Cerebellar cortex (tissue), 1 donor: Measurements from ENCODE around the gene BEGAIN.

Experiments
- DNase-seq: peaks from one replicate; pipeline ENCODE4 v3.0.0-alpha.2; 2015; ENCODE audit warnings: low spot score

Gene BEGAIN

DNA sequence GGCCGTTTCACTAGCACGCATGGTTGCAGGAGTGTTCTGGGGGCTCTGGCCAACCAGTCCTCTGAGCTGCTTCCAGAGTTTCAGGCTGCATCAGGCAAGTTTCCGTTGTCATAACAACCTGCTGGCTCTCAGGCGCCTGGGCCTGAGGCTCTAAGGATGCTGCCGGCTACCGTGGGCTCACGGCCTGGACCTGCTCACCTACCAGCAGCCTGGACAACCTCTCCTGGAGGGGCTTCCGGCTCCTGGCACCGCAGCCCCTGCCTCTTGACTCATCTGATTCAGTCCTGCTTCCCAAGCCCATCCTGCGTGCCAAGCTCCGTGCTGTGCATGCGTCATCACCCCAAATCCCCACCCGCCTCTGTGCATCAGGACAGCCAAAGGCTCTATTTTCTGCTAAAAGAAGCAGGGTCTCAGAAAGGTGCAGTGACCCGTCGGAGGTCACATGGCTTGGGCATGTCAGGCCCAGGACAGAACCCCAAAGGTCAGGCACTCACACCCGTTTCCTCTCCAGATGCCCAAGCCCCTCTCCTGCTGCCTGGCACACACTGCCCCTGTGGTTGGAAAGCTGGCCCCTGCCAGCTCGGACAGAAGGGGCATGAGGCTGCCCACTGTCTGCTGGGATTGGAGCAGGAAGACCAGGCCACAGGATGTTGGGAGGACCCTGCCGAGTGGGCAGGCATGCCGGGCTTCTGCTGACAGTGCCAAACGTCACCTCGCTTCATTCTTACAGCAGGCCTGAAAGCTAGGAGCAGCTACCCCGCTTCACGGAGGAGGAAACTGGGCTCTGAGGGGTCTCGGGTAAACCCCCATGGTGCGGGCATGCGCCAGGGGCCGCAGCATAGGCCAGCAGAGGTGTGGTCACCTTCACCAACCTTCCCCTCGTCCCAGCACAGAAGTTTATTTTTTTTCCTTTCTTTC is 5.7 kb downstream of the BEGAIN start:
- DNase-seq: peak; percentile 65

DNA sequence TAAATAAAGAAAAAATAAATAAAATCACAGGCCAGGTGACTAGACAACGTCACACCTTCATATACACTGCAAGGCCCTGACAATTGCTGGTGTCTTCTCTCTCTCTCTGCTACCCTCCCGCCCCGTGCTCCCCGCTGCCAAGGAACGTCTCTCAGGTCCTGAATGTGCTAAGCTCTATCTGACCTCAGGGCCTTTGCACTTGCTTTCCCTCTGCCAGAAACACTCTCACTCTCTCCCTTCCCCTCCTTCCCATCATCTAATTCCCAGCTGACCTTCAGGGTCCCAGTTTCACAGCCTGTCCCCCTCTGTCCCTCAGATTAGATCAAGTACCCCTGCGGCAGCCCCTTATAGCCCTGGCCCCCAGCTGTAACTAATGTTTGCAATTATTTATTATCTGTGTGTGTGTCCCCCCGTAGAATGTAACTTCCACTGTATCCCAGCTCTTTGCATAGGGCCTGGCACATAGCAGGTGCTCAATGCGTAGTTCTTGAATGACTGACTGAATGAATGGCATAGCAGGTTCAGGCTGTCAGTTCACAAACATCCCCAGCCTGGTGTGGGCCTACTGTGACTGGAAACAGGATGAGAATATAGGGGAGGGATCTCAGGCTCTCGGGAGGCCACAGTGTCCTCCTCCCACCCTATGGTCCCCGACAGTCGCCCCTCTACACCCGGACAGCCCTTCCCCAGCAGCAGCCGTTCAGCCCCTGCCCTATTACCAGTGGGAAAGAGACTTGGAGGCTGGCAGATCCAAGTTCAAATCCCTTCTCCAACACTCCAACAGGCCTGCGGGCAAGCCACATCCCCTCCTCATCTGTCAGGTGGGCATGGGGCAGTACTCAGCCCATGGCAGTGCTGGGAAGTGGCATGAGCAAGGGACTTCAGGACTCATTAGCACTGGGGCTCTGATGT is 6.6 kb downstream of the BEGAIN start:
- no peak for DNase-seq

DNA sequence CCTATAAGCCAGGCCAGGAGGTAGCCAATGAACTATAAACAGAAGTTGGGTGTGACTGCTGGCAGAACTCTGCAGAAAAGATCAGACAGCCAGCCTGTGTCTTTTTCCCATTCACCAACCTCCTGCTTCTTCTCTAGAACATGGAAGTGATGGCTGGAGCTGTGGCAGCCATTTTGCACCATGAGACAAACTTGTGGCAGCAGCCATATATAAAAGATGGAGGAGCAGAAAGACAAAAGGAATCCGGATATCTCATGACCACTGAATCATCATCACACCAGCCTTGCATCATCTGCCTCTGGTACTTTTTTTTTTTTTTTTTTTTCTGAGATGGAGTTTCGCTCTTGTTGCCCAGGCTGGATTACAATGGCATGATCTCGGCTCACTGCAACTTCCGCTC is 8.7 kb downstream of the BEGAIN start:
- DNase-seq: no peak

DNA sequence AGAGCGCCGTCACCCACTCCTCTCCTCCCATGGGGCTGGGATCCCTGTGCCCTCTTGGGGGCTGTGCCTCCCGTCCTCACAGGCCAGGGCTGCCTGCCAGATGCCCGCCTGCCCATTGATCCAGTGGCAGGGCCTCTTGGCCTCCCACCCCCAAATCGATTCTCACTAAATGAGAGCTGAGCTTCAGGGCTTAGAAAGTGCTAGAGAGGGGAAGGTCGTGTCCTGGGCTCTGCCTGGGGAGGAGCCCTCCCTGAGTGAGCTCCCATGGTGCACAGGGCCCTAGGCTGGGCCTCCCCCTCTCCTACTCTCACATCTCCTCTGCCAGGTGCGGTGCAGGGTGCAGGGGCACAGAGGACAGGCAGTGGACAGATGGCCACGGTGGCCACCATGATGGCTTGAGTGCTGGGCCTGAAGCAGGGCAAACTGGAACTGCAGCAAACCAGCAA is 9.2 kb downstream of the BEGAIN start:
- DNase-seq: no peak

GRCh38 chr14:100577321-100577985 is 9.8 kb downstream of the BEGAIN start:
- no peak for DNase-seq

GRCh38 chr14:100576091-100577085 is 10.8 kb downstream of the BEGAIN start:
- DNase-seq: no peak

- DNase-seq: no peak
These were observed 11.8 kb downstream of the BEGAIN start for GRCh38 chr14:100575266-100575995.

DNA sequence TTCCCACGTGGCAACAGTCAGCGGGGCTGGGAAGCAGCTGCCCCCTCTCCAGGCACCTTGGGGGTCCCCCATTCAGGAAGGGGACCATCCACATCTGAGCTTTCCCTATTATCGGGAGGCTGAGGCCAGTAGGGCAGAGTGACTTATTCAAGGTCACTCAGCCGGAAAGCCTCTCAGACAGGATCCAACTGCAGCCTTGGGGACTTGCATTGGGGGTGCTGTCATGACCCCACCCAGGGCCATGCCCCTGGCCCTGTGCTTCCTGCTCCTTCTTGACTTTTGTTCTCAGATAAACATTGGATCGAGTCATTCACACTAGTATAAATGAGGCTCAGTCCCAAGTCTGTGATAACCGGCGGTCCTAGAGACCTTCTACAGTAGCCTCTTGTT is 12.6 kb downstream of the BEGAIN start:
- DNase-seq: no peak

DNA sequence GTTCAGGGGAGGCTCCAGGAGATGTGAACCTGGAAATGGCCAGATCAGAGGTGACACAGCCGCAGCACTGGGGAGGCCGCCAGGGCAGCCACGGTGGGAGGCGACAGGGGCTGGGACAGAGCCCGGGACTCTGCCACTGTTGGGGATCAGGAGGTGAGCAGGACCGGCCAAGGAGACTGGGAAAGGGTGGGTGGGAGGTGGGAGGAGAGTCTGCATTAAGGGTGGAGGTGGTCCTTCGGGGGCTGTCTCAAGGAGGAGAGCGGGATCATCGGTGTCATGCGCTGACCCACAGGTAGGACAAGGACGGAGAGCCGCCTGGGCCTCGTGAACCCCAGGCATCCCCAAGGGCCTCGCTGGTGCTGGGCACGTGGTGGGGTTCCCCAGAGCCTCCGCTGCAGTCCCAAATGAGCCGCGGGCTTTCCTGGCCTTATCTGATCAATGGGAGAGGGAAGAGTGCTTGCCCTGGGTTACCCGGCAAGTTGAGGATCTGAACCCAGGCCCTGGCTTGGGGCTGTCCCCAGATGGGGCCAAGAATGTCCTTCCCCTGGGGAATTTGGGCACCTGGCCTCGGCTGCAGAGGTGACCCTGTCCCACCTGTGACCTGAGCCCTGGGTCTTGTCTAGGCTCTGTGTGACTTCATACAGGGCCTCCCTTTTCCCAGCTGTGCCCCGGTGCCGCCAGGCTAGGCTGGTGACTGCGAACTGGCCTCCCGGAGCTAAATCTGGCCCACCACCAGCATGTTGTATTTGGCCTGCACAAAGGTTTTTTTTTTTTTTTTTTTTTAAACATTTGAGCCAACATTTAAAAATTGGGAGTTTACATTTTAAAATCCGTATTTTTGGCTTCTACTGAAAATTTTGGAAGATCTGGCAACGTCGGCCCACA is 13.2 kb downstream of the BEGAIN start:
- DNase-seq: no peak

GRCh38 chr14:100573002-100573756 is 14.0 kb downstream of the BEGAIN start:
- no peak for DNase-seq

DNA sequence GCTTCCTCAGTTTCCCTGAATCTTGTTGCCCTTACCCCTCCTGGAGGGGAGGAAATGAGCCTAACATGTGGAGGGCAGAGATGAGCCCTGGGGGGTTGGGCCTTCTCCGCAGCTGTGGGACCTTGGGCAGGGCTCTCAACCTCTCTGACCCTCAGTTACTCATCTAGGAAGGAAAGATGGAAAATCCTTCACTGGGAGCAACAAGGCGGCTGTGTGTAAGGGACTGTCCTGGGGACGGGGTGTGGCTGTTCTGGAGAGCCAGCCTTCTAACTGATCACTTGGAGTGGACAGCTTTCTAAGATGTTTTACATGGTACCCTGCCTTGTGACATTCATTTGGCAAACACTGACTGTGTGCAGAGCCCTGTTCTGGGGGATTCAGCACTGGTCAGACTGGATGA is 14.7 kb downstream of the BEGAIN start:
- DNase-seq: no peak

- DNase-seq: peak; percentile 64
These were observed 15.4 kb downstream of the BEGAIN start for GRCh38 chr14:100571837-100572236.

DNA sequence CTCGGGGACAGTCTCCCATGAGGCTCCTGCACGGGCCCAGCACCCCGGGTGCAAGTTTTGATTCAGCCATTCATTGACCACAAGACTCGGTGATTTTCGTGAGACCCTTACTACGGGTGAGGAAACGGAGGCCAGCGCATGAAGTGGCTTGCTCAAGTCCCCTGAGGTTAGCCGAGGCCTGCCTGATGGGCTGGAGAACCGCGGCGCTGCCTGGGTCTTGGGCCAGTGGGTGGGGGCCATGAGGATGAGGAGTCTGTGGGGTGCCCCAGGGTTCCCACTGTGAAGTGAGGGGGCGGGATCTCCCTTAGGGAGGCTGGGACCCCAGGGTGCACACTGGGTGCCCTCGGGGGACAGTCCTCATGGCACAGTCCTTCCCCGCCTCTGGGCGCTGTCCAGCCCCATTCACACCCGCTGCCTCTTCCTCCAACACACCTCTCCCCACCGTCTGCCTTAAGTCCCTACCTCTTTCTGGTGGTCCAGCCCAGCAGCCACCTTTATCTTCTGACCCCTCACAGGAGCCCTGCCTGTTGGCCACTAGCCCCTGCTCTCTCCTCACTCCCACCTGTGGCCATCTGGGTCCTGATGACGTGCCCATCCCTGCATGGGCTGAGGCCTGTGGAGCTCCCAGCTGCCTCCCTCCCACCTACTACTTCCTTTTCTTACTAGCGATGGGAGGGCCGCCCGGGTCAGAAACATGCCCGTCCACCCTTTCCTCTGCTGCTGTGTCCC is 16.3 kb downstream of the BEGAIN start:
- DNase-seq: no peak

GRCh38 chr14:100569734-100570286 is 17.4 kb downstream of the BEGAIN start:
- DNase-seq: no peak

DNA sequence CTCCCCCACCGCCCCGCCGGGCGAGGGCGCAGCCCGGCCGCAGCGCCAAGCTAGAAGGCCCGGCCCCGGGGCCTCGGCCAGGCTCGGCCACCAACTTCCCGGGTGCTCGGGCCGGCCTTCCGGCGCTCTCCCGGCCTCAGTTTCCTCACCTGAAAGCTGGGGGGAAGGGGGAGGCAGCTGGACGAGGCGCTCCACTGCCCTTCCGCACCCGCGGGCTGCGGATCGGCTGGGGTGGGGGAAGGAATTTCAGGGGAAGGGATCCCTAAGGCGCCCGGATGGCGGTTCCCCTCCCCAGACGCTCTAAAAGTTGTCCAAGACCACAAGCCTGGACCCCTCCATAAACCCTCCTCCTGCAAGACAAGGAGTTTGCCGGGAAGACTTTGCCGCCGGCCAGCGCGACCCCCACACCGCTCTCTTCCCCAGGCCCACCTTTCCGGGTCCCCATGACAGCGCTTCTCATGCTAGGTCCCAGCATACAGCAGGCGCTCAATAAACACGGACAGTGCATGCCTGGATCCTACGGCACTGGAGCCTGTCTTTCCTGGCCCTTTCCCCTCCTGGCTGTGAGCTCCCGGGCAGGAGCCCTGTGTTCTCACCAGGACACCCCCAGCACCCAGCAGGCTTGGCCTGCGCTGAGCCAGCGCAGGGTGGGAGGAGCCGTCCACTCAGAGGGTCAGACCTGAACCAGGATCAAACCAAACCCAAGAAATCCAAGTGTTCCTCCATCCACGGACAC is 18.1 kb downstream of the BEGAIN start:
- no peak for DNase-seq

DNA sequence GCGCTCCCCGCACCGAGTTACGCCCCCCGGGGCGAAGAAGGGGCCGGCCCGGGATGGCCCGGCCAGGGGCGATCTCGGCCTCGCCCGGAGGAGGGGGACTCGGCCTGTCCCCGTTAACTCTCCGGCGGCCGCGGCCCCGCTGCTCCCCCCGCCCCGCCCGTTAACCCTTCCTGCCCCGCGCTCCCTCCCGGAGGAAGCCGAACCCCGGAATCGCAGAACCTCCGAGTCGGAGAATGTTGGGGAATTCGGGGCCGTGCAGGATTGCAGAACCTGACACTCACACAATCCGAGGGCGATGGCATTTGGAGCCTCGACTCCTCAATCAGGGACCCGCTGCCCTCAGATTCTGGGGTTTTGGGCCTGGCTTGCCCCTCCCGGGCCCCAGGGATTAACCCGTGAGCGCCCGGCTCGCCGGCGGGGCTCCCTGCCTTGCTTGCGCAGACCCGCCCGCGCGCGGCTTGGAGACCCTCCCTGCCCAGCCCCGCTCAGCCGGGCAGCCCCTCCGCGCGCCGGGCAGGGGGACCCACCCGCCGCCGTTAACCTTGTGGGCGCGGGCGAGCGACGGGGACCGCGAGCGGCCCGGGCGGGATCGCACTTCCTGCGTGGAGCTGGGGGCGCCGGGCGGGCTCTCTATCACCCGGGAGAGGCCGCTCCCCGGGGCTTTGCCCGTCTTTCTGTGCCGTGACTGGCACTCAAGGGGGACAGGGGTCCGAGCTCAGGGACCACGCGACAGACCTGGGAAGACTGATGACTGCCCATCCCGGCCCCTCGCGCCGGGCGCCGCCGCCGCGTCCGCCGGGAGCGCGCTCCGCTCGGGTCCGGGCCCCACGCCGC is 18.8 kb downstream of the BEGAIN start:
- no peak for DNase-seq
